ENCODE data around the gene MAU2. TPM values are rescaled to one million over a fixed set of nuclear protein-coding genes. Genes with fewer than 3 reads are reported as not detected.

Gene MAU2
- total RNA-seq, 1 experiment from 2014 or later = 48.4 TPM

DNA sequence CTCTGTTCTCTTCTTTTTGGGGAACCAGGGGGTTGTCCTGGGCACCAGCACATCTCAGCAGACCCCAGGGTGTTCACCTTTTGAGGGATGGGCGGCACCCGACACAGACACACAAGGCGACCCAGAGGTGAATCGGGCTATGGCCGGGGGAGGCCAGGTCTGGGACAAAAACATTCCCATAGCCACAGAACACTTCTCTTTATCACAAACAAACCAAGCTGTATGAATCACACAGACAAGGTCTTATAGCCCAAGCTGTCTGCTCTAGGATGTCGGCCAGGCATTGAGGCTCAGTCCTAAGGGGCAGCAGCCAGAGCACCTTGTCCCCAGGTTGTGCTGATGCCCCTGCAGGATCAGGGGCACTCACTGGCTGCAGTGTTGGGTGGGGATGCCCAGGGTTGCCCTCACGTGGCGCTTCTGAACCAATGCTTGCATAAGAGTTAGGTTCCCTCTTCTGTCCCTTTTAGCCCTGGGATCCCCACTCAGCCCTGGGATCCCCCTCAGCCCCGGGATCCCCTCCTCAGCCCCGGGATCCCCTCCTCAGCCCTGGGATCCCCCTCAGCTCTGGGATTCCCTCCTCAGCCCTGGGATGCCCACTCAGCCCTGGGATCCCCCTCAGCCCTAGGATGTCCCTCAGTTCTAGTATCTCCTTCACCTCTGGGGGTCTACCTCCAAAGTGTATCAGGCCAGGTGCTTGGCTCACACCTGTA is 26.9 kb downstream of the MAU2 start:
- Histone ChIP-seq H4K5ac (ENCODE audit: insufficient read length, low read depth, low read length) (no peak overlapping the region), H3K18ac (ENCODE audit: insufficient read length, low read depth, low read length) (no peak overlapping the region), H2AFZ (ENCODE audit: low read length) (no peak overlapping the region), H4K20me1 (ENCODE audit: control insufficient read depth, insufficient read depth, insufficient read length) (no peaks in the 10 kb centered on the region), H2AK5ac (ENCODE audit: insufficient read length, low read length) (no peak overlapping the region), H2BK120ac (ENCODE audit: low read depth, low read length, poor library complexity, severe bottlenecking) (no peak overlapping the region), H2BK15ac (ENCODE audit: low read depth, low read length) (no peak overlapping the region), H4K91ac (ENCODE audit: insufficient read length, low read depth, low read length) (no peak overlapping the region), H3T11ph (ENCODE audit: low read length) (no peak overlapping the region), H3K14ac (ENCODE audit: insufficient read depth, low read length) (no peak overlapping the region), H2BK5ac (ENCODE audit: insufficient read length, low read length) (no peak overlapping the region), H3K79me1 (ENCODE audit: insufficient read depth, low read depth, low read length, poor library complexity, severe bottlenecking) (no peaks in the 10 kb centered on the region), H3K23ac (ENCODE audit: insufficient read length, low read depth, low read length) (no peak overlapping the region), H3K27me3 (ENCODE audit: insufficient read depth, low read length) (no peaks in the 10 kb centered on the region), H3K27ac (ENCODE audit: insufficient read length, low read depth, low read length) (no peak overlapping the region), H2BK20ac (ENCODE audit: low read depth, low read length, poor library complexity, severe bottlenecking) (no peak overlapping the region), H3K4ac (ENCODE audit: low read depth, low read length) (no peak overlapping the region), H3K9me3 (ENCODE audit: control insufficient read depth, low read depth, low read length) (no peaks in the 10 kb centered on the region), H3K9ac (ENCODE audit: extremely low read depth, insufficient read length, low read length) (no peak overlapping the region), H3K79me2 (ENCODE audit: insufficient read depth, low read length) (no peaks in the 10 kb centered on the region), H3K4me1 (ENCODE audit: insufficient read depth, low read length) (no peaks in the 10 kb centered on the region), H2BK12ac (ENCODE audit: insufficient read length, low read depth, low read length) (no peak overlapping the region), H4K8ac (replicated peaks; ENCODE audit: insufficient read length, low read depth, low read length) (no peak overlapping the region), H3K4me2 (ENCODE audit: insufficient read depth, insufficient read length, low read length) (no peak overlapping the region), H3K56ac (ENCODE audit: insufficient read length, low read depth, low read length) (no peak overlapping the region), H3K23me2 (ENCODE audit: insufficient read length, low read depth, low read length, poor library complexity, severe bottlenecking) (no peaks in the 10 kb centered on the region)
- DNase-seq = no peak
- TF ChIP-seq, protein P1, sequence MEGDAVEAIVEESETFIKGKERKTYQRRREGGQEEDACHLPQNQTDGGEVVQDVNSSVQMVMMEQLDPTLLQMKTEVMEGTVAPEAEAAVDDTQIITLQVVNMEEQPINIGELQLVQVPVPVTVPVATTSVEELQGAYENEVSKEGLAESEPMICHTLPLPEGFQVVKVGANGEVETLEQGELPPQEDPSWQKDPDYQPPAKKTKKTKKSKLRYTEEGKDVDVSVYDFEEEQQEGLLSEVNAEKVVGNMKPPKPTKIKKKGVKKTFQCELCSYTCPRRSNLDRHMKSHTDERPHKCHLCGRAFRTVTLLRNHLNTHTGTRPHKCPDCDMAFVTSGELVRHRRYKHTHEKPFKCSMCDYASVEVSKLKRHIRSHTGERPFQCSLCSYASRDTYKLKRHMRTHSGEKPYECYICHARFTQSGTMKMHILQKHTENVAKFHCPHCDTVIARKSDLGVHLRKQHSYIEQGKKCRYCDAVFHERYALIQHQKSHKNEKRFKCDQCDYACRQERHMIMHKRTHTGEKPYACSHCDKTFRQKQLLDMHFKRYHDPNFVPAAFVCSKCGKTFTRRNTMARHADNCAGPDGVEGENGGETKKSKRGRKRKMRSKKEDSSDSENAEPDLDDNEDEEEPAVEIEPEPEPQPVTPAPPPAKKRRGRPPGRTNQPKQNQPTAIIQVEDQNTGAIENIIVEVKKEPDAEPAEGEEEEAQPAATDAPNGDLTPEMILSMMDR (conservative IDR thresholded peaks at IDR 0.05) = no peak
- Mint-ChIP-seq H3K27me3 (ENCODE audit: low read depth) (no peaks in the 10 kb centered on the region), H3K36me3 (ENCODE audit: insufficient read depth in 1 of 3, low read depth in 3 of 3) (peaks cover 32 to 70% (median 67%) of the 10 kb centered on the region in 3 experiments), H3K4me3 (no peak overlapping the region), H3K9me3 (no peaks in the 10 kb centered on the region), H3K4me1 (no peaks in the 10 kb centered on the region), H3K27ac (no peak overlapping the region)
- WGBS (ENCODE audit: extremely low coverage, insufficient read length, low lambda C conversion rate) = no CpG with 5 or more reads among the region's 10 CpGs

Data from H9 (cell line).